Smooth muscle cell (in vitro differentiated cells): ENCODE measurements around the gene LUM. TPM values are rescaled to one million over a fixed set of nuclear protein-coding genes. Genes with fewer than 3 reads are reported as not detected.
A peak's percentile ranks its signal among the peaks of the same experiment; 100 is the strongest.

Experiments used
- DNase-seq: peaks from one replicate; lab custom pipeline; 2025; ENCODE audit not compliant: unreplicated experiment; lab: John Stamatoyannopoulos, UW
- H2AFZ ChIP-seq: fragments of 200-600 bp; sonication (generic); 2 replicates; pipeline ENCODE4 v1.6.0; 2016; ENCODE audit warnings: antibody characterized with exemption, low read depth, mild to moderate bottlenecking
- H3F3A ChIP-seq: fragments of 200-600 bp; sonication (generic); 2 replicates; pipeline ENCODE4 v1.6.0; 2017; ENCODE audit warnings: antibody characterized with exemption, low read depth
- H3K27ac ChIP-seq: fragments of 200-600 bp; sonication (generic); 2 replicates; pipeline ENCODE4 v1.5.1; 2016; ENCODE audit warnings: low read depth, mild to moderate bottlenecking
- H3K27me3 ChIP-seq: fragments of 200-600 bp; sonication (generic); 2 replicates; pipeline ENCODE4 v1.6.1; 2016; ENCODE audit warnings: low read depth, mild to moderate bottlenecking
- H3K36me3 ChIP-seq: fragments of 200-600 bp; sonication (generic); 2 replicates; pipeline ENCODE4 v1.5.1; 2016; ENCODE audit warnings: low read depth
- H3K4me1 ChIP-seq: fragments of 200-600 bp; sonication (generic); 2 replicates; pipeline ENCODE4 v1.5.1; 2016; ENCODE audit warnings: low read depth
- H3K4me2 ChIP-seq: fragments of 200-600 bp; sonication (generic); 2 replicates; pipeline ENCODE4 v1.6.0; 2016; ENCODE audit warnings: mild to moderate bottlenecking
- H3K4me3 ChIP-seq: fragments of 200-600 bp; sonication (generic); 2 replicates; pipeline ENCODE4 v1.5.1; 2016; ENCODE audit warnings: mild to moderate bottlenecking
- H3K79me2 ChIP-seq: fragments of 200-600 bp; sonication (generic); 2 replicates; pipeline ENCODE4 v1.6.0; 2016; ENCODE audit warnings: low read depth, mild to moderate bottlenecking
- H3K9ac ChIP-seq: fragments of 200-600 bp; sonication (generic); 2 replicates; pipeline ENCODE4 v1.6.0; 2016; ENCODE audit warnings: low read depth
- H3K9me3 ChIP-seq: fragments of 200-600 bp; sonication (generic); replicated peaks from 2 replicates; pipeline ENCODE4 v1.5.1; 2016; ENCODE audit warnings: low read depth
- H4K20me1 ChIP-seq: fragments of 200-600 bp; sonication (generic); 2 replicates; pipeline ENCODE4 v1.6.0; 2016; ENCODE audit warnings: low read depth
- CTCF ChIP-seq: fragments of 200-600 bp; sonication (generic); IDR thresholded peaks from 2 replicates; pipeline ENCODE4 v1.5.1; 2017; ENCODE audit warnings: borderline replicate concordance, mild to moderate bottlenecking, antibody characterized with exemption; ENCODE audit not compliant: insufficient read depth, poor library complexity, severe bottlenecking
- WGBS: methylation state at CpG from one replicate; pipeline ENCODE4 v1.1.7; 2016; ENCODE audit warnings: low lambda C conversion rate; 5-methylcytosine and 5-hydroxymethylcytosine counted together
- polyA plus RNA-seq: library from polyadenylated mRNA; unstranded; fragments of >200 nt; fragmentation: Nextera tagmentation; extraction: Ambion mirVana; gene quantifications from 2 replicates; pipeline ENCODE4 v1.2.1, GENCODE V29; 2016
- total RNA-seq: library from RNA; depleted of rRNA; stranded (reverse); fragments of >200 nt; gene quantifications from 2 replicates; pipeline ENCODE4 v1.2.3, GENCODE V29; 2014

LUM gene
- total and polyA plus RNA-seq, 2 experiments from 2014 or later: 5,541 to 7,849 TPM

GRCh38 chr12:91077228-91077954 lies 33.9 kb downstream of the LUM start:
- Histone ChIP-seq H3K79me2 (no peaks in the 10 kb centered on the region), H3K27ac (no peak overlapping the region), H2AFZ (peak overlapping the region; percentile 15), H3K9me3 (no peaks in the 10 kb centered on the region), H4K20me1 (no peaks in the 10 kb centered on the region), H3K4me1 (no peaks in the 10 kb centered on the region), H3K4me3 (no peak overlapping the region), H3K9ac (no peak overlapping the region), H3K36me3 (no peaks in the 10 kb centered on the region), H3F3A (no peaks in the 10 kb centered on the region), H3K4me2 (no peak overlapping the region), H3K27me3 (no peaks in the 10 kb centered on the region)
- no peak for DNase-seq
- WGBS: 88% methylated on average over 5 of the region's 5 CpGs
- TF ChIP-seq CTCF: no peak

- no peaks in the 10 kb centered on the region for H3F3A ChIP-seq
- DNase-seq: no peak
- no peak overlapping the region for H3K4me3 ChIP-seq
Measured at GRCh38 chr12:91074851-91075250, 36.4 kb downstream of the LUM start.

GRCh38 chr12:91074154-91074709 lies 37.1 kb downstream of the LUM start:
- Histone ChIP-seq H3K36me3 (no peaks in the 10 kb centered on the region), H3K4me3 (no peak overlapping the region), H3K4me1 (no peaks in the 10 kb centered on the region), H3K9ac (no peak overlapping the region), H3K79me2 (no peaks in the 10 kb centered on the region), H4K20me1 (no peaks in the 10 kb centered on the region), H3F3A (no peaks in the 10 kb centered on the region), H3K27ac (no peak overlapping the region), H3K9me3 (no peaks in the 10 kb centered on the region), H3K27me3 (no peaks in the 10 kb centered on the region), H2AFZ (peak overlapping the region; percentile 2), H3K4me2 (no peak overlapping the region)
- no peak for TF ChIP-seq CTCF
- WGBS: 78% methylated on average over 6 of the region's 6 CpGs
- no peak for DNase-seq

More at GRCh38 chr12:91074851-91075250, 36.4 kb downstream of the LUM start:
- Histone ChIP-seq H3K27me3 (no peaks in the 10 kb centered on the region), H3K9ac (no peak overlapping the region), H4K20me1 (no peaks in the 10 kb centered on the region), H3K9me3 (no peaks in the 10 kb centered on the region), H3K4me1 (no peaks in the 10 kb centered on the region), H3K36me3 (no peaks in the 10 kb centered on the region), H3K27ac (no peak overlapping the region), H3K4me2 (no peak overlapping the region), H2AFZ (no peak overlapping the region), H3K79me2 (no peaks in the 10 kb centered on the region)
- TF ChIP-seq CTCF: no peak
- WGBS: 90% methylated on average over 1 of the region's 1 CpG

- Histone ChIP-seq H3K4me2 (no peak overlapping the region), H3K36me3 (no peaks in the 10 kb centered on the region), H3F3A (no peaks in the 10 kb centered on the region), H3K27ac (no peak overlapping the region), H3K4me3 (no peak overlapping the region), H3K9ac (no peak overlapping the region), H3K9me3 (no peaks in the 10 kb centered on the region), H3K4me1 (no peaks in the 10 kb centered on the region), H4K20me1 (no peaks in the 10 kb centered on the region), H3K79me2 (no peaks in the 10 kb centered on the region), H3K27me3 (no peaks in the 10 kb centered on the region), H2AFZ (peak overlapping the region; percentile 71)
- no peak for DNase-seq
- TF ChIP-seq CTCF: no peak
Measured at GRCh38 chr12:91073426-91073825, 37.9 kb downstream of the LUM start.
